HEK293 (cell line): ENCODE data around the gene KDM4C.

Experiments used
- HOXA7 ChIP-seq: sonication (generic); formaldehyde crosslinking; IDR thresholded peaks from 2 replicates; pipeline ENCODE4 v1.8.1; 2022; ENCODE audit warnings: missing genetic modification reagents, borderline replicate concordance
- ZBTB8A ChIP-seq: fragments of 450-650 bp; formaldehyde crosslinking; IDR thresholded peaks from 2 replicates; pipeline ENCODE4 v1.5.1; 2016; ENCODE audit warnings: missing biosample characterization, missing genetic modification characterization
- ZNF132 ChIP-seq: fragments of 450-650 bp; formaldehyde crosslinking; IDR thresholded peaks from 2 replicates; pipeline ENCODE4 v1.5.1; 2017; ENCODE audit warnings: missing biosample characterization, missing genetic modification characterization, borderline replicate concordance
- ZNF747 ChIP-seq: fragments of 450-650 bp; formaldehyde crosslinking; IDR thresholded peaks from 2 replicates; pipeline ENCODE4 v1.5.1; 2016; ENCODE audit warnings: missing biosample characterization, missing genetic modification characterization
- TF ChIP-seq, protein P1 (sequence below): fragments of 450-650 bp; formaldehyde crosslinking; IDR thresholded peaks from 2 replicates; pipeline ENCODE4 v1.5.1; 2016; ENCODE audit warnings: missing biosample characterization, missing genetic modification characterization
- TF ChIP-seq, protein P2 (sequence below): fragments of 450-650 bp; formaldehyde crosslinking; IDR thresholded peaks from 2 replicates; pipeline ENCODE4 v1.5.1; 2016; ENCODE audit warnings: missing biosample characterization, missing genetic modification characterization

DNA sequence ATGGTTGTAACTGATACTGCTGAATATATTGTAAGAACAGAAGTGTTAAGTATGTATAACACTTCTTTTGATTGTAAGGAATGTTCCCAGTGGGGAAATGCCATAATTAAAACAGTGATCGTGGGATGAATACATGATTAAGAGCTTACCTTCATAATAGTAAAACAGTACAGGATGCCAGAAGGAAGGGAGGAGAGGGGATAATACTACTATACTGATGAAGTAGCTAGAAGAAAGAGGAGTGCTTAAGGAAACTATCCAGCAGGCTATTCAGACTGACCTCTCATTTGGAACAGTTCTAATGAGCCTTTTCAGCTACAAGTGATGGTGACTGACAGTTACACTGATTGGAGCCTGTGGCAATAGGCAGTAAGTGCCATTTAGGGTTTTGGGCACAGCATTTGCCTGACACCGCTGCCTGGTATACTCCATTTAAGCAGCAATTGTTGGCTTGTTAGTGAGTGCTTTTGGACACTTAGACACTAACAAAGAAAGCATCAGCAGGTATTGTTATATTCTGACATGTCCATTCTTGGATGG, 33.8 kb upstream of the KDM4C start:
- TF ChIP-seq, protein P1, sequence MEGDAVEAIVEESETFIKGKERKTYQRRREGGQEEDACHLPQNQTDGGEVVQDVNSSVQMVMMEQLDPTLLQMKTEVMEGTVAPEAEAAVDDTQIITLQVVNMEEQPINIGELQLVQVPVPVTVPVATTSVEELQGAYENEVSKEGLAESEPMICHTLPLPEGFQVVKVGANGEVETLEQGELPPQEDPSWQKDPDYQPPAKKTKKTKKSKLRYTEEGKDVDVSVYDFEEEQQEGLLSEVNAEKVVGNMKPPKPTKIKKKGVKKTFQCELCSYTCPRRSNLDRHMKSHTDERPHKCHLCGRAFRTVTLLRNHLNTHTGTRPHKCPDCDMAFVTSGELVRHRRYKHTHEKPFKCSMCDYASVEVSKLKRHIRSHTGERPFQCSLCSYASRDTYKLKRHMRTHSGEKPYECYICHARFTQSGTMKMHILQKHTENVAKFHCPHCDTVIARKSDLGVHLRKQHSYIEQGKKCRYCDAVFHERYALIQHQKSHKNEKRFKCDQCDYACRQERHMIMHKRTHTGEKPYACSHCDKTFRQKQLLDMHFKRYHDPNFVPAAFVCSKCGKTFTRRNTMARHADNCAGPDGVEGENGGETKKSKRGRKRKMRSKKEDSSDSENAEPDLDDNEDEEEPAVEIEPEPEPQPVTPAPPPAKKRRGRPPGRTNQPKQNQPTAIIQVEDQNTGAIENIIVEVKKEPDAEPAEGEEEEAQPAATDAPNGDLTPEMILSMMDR, result no peak
- TF ChIP-seq ZBTB8A, result no peak
- no peak for TF ChIP-seq HOXA7 (CRISPR knock-in tag)
- TF ChIP-seq, protein P2, sequence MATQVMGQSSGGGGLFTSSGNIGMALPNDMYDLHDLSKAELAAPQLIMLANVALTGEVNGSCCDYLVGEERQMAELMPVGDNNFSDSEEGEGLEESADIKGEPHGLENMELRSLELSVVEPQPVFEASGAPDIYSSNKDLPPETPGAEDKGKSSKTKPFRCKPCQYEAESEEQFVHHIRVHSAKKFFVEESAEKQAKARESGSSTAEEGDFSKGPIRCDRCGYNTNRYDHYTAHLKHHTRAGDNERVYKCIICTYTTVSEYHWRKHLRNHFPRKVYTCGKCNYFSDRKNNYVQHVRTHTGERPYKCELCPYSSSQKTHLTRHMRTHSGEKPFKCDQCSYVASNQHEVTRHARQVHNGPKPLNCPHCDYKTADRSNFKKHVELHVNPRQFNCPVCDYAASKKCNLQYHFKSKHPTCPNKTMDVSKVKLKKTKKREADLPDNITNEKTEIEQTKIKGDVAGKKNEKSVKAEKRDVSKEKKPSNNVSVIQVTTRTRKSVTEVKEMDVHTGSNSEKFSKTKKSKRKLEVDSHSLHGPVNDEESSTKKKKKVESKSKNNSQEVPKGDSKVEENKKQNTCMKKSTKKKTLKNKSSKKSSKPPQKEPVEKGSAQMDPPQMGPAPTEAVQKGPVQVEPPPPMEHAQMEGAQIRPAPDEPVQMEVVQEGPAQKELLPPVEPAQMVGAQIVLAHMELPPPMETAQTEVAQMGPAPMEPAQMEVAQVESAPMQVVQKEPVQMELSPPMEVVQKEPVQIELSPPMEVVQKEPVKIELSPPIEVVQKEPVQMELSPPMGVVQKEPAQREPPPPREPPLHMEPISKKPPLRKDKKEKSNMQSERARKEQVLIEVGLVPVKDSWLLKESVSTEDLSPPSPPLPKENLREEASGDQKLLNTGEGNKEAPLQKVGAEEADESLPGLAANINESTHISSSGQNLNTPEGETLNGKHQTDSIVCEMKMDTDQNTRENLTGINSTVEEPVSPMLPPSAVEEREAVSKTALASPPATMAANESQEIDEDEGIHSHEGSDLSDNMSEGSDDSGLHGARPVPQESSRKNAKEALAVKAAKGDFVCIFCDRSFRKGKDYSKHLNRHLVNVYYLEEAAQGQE (tag by site-specific recombination), result no peak
- TF ChIP-seq ZNF132 (tag by site-specific recombination), result no peak
- TF ChIP-seq ZNF747 (tag by site-specific recombination), result no peak
